Measurements from ENCODE around the gene RALGAPA1.

Gene RALGAPA1

DNA sequence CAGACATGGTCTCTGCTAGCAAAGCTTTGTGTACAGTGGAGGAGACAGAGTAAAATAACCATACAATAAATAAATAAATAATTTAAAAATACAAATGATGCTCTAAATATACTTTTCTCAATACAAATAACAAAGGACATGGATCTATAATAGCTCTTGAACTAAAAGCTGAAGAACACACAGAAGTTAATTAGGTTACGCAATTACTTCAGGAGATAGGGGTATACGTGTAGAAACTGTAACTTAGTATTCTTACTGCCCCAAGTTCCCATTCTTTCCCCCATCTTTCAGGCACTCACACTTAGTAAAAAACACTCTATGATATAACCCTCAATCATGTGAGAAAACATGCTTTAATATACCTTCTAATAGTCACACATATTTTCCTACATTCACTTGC, 231.0 kb downstream of the RALGAPA1 start:
- no peaks in the 10 kb centered on the region for H3F3A ChIP-seq (ENCODE audit: insufficient read depth, low read length)
- no peaks in the 10 kb centered on the region for H3K27me3 ChIP-seq (ENCODE audit: insufficient read depth, low read length)
- H3K4me1 ChIP-seq (ENCODE audit: insufficient read depth, low read length, severe bottlenecking) = no peaks in the 10 kb centered on the region
- no peak overlapping the region for H3K4me3 ChIP-seq (ENCODE audit: low read depth, low read length, poor library complexity, severe bottlenecking)
- H3K9me3 ChIP-seq (ENCODE audit: low read length) = no peaks in the 10 kb centered on the region
- H3K36me3 ChIP-seq (ENCODE audit: insufficient read depth, low read length) = no peaks in the 10 kb centered on the region
- no peak overlapping the region for H3K9ac ChIP-seq (ENCODE audit: low read length)
- H3K9me2 ChIP-seq (ENCODE audit: low read depth, low read length) = no peaks in the 10 kb centered on the region
- no peak overlapping the region for H3K4me2 ChIP-seq (ENCODE audit: low read length)
- TF ChIP-seq CTCF (IDR thresholded peaks at IDR 0.05; ENCODE audit: low read length) = no peak
- TF ChIP-seq EZH2 (IDR thresholded peaks at IDR 0.05; ENCODE audit: borderline replicate concordance, low read length) = no peak
- no peaks in the 10 kb centered on the region for H4K20me1 ChIP-seq (ENCODE audit: insufficient read depth, low read length)
- H3K79me2 ChIP-seq (ENCODE audit: insufficient read depth, low read length) = no peaks in the 10 kb centered on the region
- no peak overlapping the region for H2AFZ ChIP-seq (ENCODE audit: low read length)
- no peak overlapping the region for H3K27ac ChIP-seq (ENCODE audit: low read depth, low read length, poor library complexity, severe bottlenecking)

DNA sequence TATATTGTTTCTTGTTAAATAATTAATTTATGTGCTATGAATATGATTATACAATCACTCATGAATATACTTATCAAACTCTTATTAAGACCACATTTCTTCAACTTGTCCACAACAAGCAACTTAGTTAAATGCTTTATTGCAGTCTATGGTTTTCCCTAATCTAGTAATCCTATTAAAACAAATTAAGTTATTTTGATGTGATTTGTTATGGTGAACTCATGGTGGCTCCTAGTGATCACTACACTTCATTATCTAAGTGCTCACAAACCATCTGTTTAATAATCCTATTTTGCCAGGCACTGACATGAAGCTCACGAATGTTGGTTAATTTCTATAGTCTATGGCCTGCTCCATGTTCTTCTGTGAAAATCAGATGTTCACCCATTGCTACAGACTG, 232.2 kb downstream of the RALGAPA1 start:
- H3K4me1 ChIP-seq (ENCODE audit: insufficient read depth, low read length, severe bottlenecking) = no peaks in the 10 kb centered on the region
- no peak for TF ChIP-seq CTCF (IDR thresholded peaks at IDR 0.05; ENCODE audit: low read length)
- no peak for TF ChIP-seq EZH2 (IDR thresholded peaks at IDR 0.05; ENCODE audit: borderline replicate concordance, low read length)
- H4K20me1 ChIP-seq (ENCODE audit: insufficient read depth, low read length) = no peaks in the 10 kb centered on the region
- no peaks in the 10 kb centered on the region for H3K36me3 ChIP-seq (ENCODE audit: insufficient read depth, low read length)
- no peak overlapping the region for H2AFZ ChIP-seq (ENCODE audit: low read length)
- no peak overlapping the region for H3K4me2 ChIP-seq (ENCODE audit: low read length)
- H3K27me3 ChIP-seq (ENCODE audit: insufficient read depth, low read length) = no peaks in the 10 kb centered on the region
- H3F3A ChIP-seq (ENCODE audit: insufficient read depth, low read length) = no peaks in the 10 kb centered on the region
- no peak overlapping the region for H3K4me3 ChIP-seq (ENCODE audit: low read depth, low read length, poor library complexity, severe bottlenecking)
- no peaks in the 10 kb centered on the region for H3K9me2 ChIP-seq (ENCODE audit: low read depth, low read length)
- no peak overlapping the region for H3K9ac ChIP-seq (ENCODE audit: low read length)
- H3K9me3 ChIP-seq (ENCODE audit: low read length) = no peaks in the 10 kb centered on the region
- no peaks in the 10 kb centered on the region for H3K79me2 ChIP-seq (ENCODE audit: insufficient read depth, low read length)
- no peak overlapping the region for H3K27ac ChIP-seq (ENCODE audit: low read depth, low read length, poor library complexity, severe bottlenecking)

- H2AFZ ChIP-seq (ENCODE audit: low read length) = no peak overlapping the region
- no peaks in the 10 kb centered on the region for H3K4me1 ChIP-seq (ENCODE audit: insufficient read depth, low read length, severe bottlenecking)
- no peak overlapping the region for H3K4me2 ChIP-seq (ENCODE audit: low read length)
Observed at GRCh38 chr14:35576260-35576659, 232.8 kb downstream of the RALGAPA1 start.

More at GRCh38 chr14:35576260-35576659, 232.8 kb downstream of the RALGAPA1 start:
- H3K27ac ChIP-seq (ENCODE audit: low read depth, low read length, poor library complexity, severe bottlenecking) = no peak overlapping the region
- H3K9ac ChIP-seq (ENCODE audit: low read length) = no peak overlapping the region
- no peaks in the 10 kb centered on the region for H3K9me2 ChIP-seq (ENCODE audit: low read depth, low read length)
- H4K20me1 ChIP-seq (ENCODE audit: insufficient read depth, low read length) = no peaks in the 10 kb centered on the region
- H3K36me3 ChIP-seq (ENCODE audit: insufficient read depth, low read length) = no peaks in the 10 kb centered on the region
- H3K9me3 ChIP-seq (ENCODE audit: low read length) = no peaks in the 10 kb centered on the region
- no peaks in the 10 kb centered on the region for H3F3A ChIP-seq (ENCODE audit: insufficient read depth, low read length)
- H3K27me3 ChIP-seq (ENCODE audit: insufficient read depth, low read length) = no peaks in the 10 kb centered on the region
- H3K4me3 ChIP-seq (ENCODE audit: low read depth, low read length, poor library complexity, severe bottlenecking) = no peak overlapping the region
- TF ChIP-seq CTCF (IDR thresholded peaks at IDR 0.05; ENCODE audit: low read length) = no peak
- TF ChIP-seq EZH2 (IDR thresholded peaks at IDR 0.05; ENCODE audit: borderline replicate concordance, low read length) = no peak
- no peaks in the 10 kb centered on the region for H3K79me2 ChIP-seq (ENCODE audit: insufficient read depth, low read length)
